D341Med (cell line): ENCODE measurements around the gene NPW.
"Not testable (repeated sequence)": the region's sequence is repeated elsewhere in the genome, so short reads cannot be mapped to it uniquely, and the experiment has no call there.

Source experiments
- DNase-seq: peaks from one replicate; pipeline ENCODE4 v3.0.0; 2012; ENCODE audit warnings: low spot score

The NPW gene

DNA sequence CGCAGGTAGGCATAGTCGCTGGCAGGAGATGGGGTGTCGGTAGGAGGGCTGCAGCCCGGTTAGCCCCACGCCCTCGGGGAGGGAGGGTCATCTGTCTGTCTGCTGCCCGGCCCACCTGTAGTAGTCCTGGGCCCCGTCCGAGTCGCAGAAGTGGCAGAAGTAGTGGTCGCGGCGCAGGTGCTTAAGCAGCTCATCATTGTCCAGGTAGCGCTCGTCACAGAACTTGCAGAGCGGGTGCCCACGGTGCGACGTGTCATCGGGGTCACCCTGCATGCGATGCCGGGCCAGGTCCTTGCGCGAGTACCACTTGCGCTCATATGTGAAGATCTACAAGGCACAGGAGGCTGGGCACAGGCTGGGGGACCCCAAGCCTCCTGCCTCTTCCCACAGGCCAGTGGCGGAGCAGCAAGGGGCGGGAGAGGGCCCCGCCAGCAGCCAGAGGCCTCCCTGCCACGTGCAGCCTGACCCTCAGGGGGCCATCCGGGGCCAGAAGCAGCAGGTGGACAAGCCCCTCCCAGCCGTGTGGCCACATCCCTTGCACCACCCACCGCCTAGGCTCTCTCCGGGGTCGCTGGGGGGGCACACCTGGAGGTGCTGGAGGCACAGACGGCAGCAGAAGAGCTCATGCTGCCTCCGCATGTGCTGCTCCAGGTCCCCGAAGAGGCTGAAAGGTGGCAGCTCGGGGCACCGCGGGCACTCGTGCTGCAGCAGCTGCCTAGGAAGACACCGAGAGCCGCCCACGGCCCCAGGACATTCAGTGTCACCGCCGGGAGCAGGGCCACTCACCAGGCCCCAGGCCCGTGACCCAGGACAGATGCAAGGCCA is 17.0 kb upstream of the NPW start:
- DNase-seq: no peak

- no peak for DNase-seq
These were observed 16.3 kb upstream of the NPW start for GRCh38 chr16:2003231-2003826.

GRCh38 chr16:2003827-2004641 is 15.6 kb upstream of the NPW start:
- peak; percentile 96 for DNase-seq

GRCh38 chr16:2004795-2005517 is 14.6 kb upstream of the NPW start:
- DNase-seq: peak; percentile 63

DNA sequence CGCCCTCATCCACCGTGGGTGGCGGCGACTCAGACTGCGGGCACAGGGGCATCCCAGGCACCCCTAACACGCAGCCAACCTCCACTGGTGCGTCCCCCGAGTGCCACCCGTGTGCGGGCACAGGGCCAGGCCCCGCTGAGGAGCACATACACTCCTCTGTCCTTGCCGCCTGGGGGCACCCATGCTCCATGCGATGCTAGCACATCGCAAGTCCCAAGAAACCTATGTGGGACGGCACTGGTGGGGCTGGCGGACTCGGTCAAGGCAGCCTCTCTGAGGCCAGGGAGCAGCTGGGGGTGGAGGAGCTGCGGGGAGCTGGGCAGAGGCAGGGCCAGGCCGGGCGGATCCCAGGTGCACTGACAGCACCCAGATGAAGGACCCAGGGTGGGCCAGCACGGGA is 13.9 kb upstream of the NPW start:
- DNase-seq: no peak

DNA sequence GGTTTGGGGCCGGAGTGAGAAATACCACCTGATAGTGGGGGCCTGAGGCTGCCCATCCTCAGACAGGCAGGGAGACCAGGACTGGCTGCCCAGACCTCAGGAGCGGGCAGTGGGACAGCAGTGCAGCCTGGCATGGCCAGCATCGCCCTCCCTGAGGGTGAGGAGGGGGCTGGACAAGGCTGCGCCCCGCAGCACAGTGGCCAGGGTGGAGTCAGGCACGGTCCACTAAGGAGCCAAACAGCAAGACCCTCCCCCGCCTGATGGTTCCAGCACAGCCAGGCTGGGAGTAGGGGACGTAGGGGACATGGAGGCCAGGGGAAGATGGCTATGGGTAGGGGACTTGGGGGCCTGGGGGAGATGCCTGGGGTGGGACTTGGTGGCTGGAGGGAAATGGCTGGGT is 13.3 kb upstream of the NPW start:
- no peak for DNase-seq

DNA sequence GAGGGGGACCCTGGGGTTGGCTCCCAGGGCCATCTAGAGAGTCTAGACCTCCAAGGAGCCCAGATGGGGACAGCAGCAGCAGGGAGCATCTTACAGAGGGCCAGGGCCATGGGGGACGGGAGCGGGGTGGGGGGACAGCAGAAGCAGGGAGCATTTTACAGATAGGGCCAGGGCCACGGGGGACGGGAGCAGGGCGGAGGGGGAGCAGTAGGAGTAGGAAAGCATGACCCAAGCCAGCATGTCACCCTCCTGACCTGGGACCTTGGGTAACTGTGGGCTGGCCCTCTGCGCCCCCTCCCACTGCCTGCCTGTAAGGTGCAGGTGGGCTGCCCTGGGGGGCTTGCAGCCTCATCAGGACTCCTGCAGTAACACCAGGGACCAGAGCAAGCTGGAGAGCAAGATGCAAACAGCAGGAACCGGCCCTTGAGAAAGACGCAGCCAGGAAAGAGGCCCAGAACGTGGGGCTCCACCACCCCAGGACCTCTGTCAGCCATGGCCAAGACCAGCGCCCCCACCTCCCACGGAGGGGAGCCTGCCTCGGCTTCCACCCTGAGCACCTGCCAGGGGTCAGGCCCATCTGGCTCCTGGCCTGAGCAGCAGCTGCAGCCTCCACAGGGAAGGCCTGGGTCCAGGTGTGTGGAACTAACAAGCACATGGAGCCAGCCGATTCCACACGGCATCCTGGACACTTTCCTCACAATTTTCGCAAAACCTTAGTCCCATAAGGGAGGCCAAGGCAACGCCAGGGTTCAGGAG is 12.3 kb upstream of the NPW start:
- DNase-seq: no peak

GRCh38 chr16:2008009-2008526 is 11.5 kb upstream of the NPW start:
- no peak for DNase-seq

DNA sequence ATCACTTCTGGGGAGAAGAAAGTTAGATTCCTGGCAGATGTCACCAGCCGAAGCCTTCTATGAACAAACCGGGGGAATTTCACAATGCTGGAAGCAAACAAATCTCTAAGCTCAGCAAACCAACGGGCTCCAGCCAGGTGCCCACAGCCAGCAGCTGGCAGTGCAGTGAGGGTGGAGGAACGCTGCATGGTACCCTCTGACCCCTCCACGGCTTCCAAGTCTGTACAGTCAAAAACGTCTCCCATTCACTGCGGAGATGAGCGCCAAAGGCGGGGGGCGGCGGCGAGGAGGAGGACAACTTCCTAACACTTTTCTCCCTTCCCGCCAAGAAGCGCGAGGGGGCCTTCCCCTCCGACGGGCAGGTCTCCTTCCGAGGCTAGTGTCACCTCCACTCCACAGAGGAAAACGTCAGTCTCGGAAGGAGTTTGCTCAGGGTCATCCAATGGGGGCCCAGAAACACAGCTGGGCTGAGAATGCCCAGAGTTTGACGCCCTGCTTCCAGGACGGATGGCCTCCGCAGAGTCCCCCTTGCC is 10.9 kb upstream of the NPW start:
- DNase-seq: no peak

GRCh38 chr16:2009164-2009711 is 10.3 kb upstream of the NPW start:
- peak; percentile 58 for DNase-seq

DNA sequence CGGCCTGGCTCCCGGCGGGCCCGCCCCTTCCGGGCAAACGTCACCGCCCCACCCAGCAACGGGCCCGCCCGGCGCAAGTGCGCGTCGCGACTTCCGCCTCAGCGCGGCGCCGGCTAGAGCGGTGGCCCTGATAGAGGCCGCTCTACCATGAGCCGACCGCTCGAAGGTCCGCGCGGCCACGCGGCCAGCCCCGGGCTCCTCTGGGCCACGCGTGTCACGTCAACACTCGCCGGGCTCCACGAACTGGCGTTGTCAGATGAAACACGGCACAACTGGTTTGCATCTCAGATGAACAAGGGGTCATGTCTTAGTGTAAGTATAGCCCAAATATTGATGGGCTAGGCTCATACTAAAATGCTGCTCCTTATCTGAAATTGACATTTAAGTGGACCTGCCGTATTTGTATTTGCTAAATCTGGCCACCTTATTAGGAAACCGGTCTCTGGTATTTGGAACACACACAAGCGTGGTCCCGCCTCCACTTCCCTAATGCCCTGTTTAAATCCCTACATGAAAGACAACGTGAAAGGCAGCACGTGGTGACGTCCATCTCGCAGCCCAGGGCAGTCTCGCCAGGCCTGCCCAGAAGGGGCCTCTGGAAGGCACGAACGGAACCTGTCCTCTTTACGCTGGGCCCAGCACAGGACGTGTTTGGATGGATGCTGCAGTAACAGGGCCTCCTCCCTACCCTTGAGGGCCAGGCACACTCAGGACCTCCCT is 9.6 kb upstream of the NPW start, which contains the start of gene ZNF598:
Gene ZNF598 (minus strand): TSS at position 31 of the 720 bp plus-strand sequence.
- DNase-seq: peak; percentile 94

DNA sequence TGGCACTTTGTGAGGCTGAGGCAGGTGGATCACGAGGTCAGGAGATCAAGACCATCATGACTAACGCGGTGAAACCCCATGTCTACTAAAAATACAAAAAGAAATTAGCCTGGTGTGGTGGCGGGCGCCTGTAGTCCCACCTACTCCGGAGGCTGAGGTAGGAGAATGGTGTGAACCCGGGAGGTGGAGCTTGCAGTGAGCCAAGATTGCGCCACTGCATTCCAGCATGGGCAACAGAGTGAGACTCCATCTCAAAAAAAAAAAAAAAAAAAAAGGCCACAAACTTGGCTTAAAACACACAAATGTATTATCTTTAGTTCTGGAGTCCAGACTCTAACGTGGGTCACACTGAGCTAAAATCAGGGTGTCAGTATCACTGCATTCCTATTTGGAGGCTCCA is 7.9 kb upstream of the NPW start:
- not testable (repeated sequence) for DNase-seq

- no peak for DNase-seq
These were observed 6.1 kb upstream of the NPW start for GRCh38 chr16:2013527-2013926.

DNA sequence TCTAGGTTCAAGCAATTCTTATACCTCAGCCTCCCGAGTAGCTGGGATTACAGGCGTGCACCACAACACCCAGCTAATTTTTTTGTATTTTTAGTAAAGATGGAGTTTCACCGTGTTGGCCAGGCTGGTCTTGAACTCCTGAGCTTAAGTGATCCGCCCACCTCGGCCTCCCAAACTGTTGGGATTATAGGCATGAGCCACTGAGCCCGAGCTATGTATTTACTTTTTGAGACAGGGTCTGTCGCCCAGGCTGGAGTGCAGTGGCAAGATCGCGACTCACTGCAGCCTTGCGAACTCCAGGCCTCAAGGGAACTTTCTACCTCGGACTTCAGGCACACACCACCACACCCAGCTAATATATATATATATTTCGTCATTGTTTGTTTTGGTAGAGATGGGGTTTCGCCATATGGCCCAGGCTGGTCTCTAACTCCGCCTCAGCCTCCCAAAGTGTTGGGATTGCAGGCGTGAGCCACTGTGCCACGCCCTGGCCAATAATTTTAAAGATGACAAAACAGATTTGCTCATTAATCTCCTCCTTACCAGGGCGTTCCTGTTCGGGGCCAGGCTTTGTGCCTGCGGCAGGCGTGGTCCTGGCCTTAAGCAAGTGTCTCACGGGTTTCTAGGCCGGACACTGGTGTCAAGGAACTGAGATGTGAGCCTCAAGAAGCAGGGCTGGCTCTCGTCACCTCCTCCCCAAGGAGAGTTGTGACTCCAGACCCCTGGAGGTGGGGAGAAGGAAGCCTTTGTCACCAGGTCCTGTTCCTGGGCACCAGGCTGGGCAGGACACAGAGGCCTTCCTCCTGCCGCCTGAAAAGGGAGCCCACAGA is 4.3 kb upstream of the NPW start:
- peak; percentile 77 for DNase-seq

- no peak for DNase-seq
These were observed 3.7 kb upstream of the NPW start for GRCh38 chr16:2015947-2016208.

DNA sequence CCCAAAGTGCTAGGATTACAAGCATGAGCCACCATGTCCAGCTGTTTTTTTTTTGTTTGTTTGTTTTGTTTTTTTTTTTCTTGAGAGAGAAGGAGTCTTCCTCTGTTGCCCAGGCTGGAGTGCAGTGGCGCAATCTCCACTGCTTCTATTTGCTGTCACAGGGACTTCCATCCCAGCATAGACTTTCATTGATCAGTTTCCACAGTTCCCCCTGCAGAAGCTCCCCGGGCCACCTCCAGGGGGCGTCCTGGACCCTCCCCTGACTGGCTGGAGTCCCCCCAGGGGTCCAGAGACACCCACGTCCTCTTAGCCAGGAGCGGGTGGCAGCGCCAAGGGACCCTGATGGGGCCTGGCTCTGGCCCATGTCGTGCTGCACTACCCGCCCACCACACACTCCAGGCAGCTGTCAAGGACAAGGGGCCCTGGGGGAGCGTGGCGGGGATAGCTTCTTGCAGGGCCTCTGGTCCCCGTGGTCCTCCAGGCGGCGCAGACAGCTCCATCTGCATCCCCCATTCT is 3.1 kb upstream of the NPW start:
- DNase-seq: no peak

GRCh38 chr16:2019921-2020831 is 591 bp downstream of the NPW start:
- DNase-seq: no peak

GRCh38 chr16:2022723-2023091 is 3.1 kb downstream of the NPW start:
- peak; percentile 64 for DNase-seq
